ENCODE data around the gene DMD. TPM values are rescaled to one million over a fixed set of nuclear protein-coding genes. Genes with fewer than 3 reads are reported as not detected.

Gene DMD
- total RNA-seq, 1 donor from 2014 or later: 143 TPM

DNA sequence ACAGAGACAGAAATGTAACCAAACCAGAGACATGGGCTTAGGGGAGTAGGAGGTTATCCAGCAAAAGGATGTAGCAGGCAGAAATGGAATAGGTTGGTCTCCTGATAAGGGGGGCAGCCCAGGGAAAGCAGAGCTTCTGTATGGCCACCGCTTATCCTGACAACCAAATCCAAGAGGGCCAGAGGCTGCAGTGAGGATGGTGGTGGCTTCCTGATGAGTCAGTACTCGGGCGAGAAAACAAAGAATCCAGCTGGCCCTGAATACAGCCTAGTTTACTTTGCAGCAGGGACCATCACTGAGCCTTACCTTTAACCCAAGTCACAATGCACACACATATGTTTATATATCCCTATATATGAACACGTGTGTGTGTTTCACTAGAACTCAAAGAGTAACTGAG lies 2009.8 kb downstream of the DMD start:
- intact Hi-C loops (cut with micrococcal nuclease): no loop called here

DNA sequence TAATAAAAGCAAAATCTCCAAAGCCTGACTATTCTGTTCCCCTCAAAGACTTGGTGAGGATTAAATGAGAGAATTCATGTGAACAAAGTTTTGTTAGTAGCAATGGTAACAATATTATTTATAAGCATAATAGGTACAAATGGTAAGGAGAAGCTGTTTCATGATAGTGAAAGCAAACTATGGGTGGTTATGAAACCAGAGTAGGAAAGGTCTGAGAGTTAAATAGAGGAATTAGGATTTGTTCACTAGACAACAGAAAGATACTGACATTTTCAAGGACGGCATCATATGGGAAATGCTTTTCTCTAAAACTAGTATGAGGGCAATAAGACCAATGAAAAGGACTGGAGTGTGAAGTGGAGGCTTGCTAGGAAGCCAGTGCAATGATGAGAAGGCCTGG lies 2010.9 kb downstream of the DMD start:
- no peak overlapping the region for H3K27ac ChIP-seq (replicated peaks)
- no peak for DNase-seq
- no peaks in the 10 kb centered on the region for H3K36me3 ChIP-seq
- TF ChIP-seq, protein P1, sequence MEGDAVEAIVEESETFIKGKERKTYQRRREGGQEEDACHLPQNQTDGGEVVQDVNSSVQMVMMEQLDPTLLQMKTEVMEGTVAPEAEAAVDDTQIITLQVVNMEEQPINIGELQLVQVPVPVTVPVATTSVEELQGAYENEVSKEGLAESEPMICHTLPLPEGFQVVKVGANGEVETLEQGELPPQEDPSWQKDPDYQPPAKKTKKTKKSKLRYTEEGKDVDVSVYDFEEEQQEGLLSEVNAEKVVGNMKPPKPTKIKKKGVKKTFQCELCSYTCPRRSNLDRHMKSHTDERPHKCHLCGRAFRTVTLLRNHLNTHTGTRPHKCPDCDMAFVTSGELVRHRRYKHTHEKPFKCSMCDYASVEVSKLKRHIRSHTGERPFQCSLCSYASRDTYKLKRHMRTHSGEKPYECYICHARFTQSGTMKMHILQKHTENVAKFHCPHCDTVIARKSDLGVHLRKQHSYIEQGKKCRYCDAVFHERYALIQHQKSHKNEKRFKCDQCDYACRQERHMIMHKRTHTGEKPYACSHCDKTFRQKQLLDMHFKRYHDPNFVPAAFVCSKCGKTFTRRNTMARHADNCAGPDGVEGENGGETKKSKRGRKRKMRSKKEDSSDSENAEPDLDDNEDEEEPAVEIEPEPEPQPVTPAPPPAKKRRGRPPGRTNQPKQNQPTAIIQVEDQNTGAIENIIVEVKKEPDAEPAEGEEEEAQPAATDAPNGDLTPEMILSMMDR (IDR thresholded peaks at IDR 0.05; ENCODE audit: borderline replicate concordance): no peak
- no peaks in the 10 kb centered on the region for H3K27me3 ChIP-seq (ENCODE audit: low read depth)
- H3K9me3 ChIP-seq (replicated peaks): no peaks in the 10 kb centered on the region
- H3K4me1 ChIP-seq: no peaks in the 10 kb centered on the region
- no peak overlapping the region for H3K4me3 ChIP-seq
- intact Hi-C loops (cut with micrococcal nuclease): no loop called here

More for the DNA sequence above, 2009.8 kb downstream of the DMD start:
- TF ChIP-seq, protein P1 (IDR thresholded peaks at IDR 0.05; ENCODE audit: borderline replicate concordance): no peak
- H3K36me3 ChIP-seq: no peaks in the 10 kb centered on the region
- no peaks in the 10 kb centered on the region for H3K4me1 ChIP-seq
- H3K27ac ChIP-seq (replicated peaks): no peak overlapping the region
- DNase-seq: no peak
- no peak overlapping the region for H3K4me3 ChIP-seq
- H3K9me3 ChIP-seq (replicated peaks): no peaks in the 10 kb centered on the region
- no peaks in the 10 kb centered on the region for H3K27me3 ChIP-seq (ENCODE audit: low read depth)

DNA sequence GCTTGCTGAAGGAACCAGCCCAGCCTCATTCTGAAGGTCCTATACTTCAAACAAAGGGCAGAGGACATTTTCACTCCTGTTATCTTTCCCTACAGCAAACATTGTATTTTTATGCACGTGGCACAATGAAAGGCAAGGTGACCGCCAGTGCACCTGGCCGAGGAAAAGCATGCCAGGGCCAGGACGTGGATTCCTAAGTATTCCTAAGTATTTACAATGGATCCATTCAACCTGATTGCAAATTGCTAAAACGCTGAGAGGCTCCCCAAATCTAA lies 2011.6 kb downstream of the DMD start:
- TF ChIP-seq, protein P1 (IDR thresholded peaks at IDR 0.05; ENCODE audit: borderline replicate concordance): no peak
- intact Hi-C loops (cut with micrococcal nuclease): no loop called here
- Histone ChIP-seq H3K4me1 (no peaks in the 10 kb centered on the region), H3K27me3 (ENCODE audit: low read depth) (no peaks in the 10 kb centered on the region), H3K4me3 (no peak overlapping the region), H3K9me3 (replicated peaks) (no peaks in the 10 kb centered on the region), H3K27ac (replicated peaks) (no peak overlapping the region), H3K36me3 (no peaks in the 10 kb centered on the region)
- DNase-seq: no peak

DNA sequence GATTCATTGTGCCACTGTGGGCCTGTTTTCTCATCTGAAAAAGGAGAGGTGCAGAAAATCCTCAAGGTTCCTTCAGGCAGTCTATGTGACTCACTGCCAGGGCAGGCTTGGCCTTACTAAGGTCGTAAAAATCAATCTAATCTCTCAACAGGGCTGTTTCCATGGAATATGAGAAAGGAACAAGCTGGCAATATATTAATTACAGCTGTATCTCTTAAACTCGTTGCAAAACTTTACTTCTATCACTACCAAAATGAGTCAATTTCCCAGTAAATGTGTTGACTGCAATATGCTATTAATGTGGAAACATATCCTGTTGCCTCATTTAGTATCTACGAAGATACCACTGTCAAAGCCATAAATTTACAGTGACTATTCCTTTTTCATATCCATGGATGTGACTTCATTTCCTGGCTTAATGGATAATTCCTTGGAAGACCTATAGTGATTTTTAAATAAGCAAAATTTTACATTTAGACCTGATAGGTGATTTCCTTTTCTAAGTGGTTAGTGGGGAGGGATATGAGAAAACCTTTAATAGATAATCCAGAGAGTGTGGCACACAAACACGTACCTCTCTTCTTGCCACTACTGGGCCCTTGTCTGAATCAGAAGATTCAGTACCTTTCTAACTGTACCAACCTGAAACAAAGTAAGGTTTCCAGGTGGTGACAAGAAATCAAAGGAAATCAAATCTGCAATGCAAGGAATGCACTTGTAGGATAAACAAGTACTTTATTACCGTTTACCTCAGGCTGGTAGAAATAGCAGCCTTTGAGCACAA lies 2012.1 kb downstream of the DMD start:
- H3K27me3 ChIP-seq (ENCODE audit: low read depth): no peaks in the 10 kb centered on the region
- TF ChIP-seq, protein P1 (IDR thresholded peaks at IDR 0.05; ENCODE audit: borderline replicate concordance): no peak
- no peak overlapping the region for H3K4me3 ChIP-seq
- H3K4me1 ChIP-seq: no peaks in the 10 kb centered on the region
- H3K9me3 ChIP-seq (replicated peaks): no peaks in the 10 kb centered on the region
- no peak for DNase-seq
- H3K36me3 ChIP-seq: no peaks in the 10 kb centered on the region
- no peak overlapping the region for H3K27ac ChIP-seq (replicated peaks)
- intact Hi-C loops (cut with micrococcal nuclease): no loop called here

DNA sequence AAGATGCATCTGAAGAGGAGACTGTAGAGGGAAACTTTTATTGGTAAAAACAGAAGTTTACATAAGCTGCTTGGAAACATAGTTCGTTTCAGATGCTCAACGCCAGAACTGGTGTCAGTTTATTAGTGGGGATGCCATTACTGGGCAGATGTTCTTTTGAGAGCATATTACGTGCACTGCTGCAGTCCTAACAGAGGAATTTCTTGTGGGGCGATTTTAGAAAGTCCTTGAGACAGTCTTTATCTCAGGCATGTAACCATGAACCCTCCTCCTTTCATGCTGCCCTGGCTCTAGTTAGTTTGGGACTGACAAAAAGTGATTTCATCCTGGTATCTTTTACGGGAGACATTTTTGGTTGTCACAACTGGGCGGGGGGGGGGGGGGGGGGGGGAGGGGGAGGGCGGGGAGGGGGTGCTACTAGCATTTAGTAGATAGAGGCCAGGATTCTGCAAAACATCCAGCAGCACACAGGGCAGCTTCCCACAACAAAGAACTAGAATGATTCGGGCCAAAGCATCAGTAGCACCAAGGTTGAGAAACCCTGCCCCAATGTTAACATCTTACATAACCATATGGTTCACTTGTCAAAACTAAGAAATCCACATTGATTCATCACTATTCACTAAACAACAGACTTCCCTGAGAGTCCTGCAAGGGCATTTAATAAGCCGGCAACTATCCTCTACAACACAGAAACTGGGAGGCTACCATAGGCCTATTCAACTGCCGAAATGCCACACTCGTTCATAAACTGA lies 2021.0 kb downstream of the DMD start:
- Histone ChIP-seq H3K9me3 (replicated peaks) (no peaks in the 10 kb centered on the region), H3K36me3 (no peaks in the 10 kb centered on the region), H3K4me3 (no peak overlapping the region), H3K4me1 (peaks cover 18% of the 10 kb centered on the region), H3K27ac (replicated peaks) (peak overlapping the region; percentile 36), H3K27me3 (ENCODE audit: low read depth) (no peaks in the 10 kb centered on the region)
- TF ChIP-seq, protein P1 (IDR thresholded peaks at IDR 0.05; ENCODE audit: borderline replicate concordance): no peak
- DNase-seq: no peak
- intact Hi-C loops (cut with micrococcal nuclease): no loop called here
